Measurements from ENCODE around the gene SETBP1. TPM values are rescaled to one million over a fixed set of nuclear protein-coding genes. Genes with fewer than 3 reads are reported as not detected.

Gene SETBP1
- total RNA-seq, 1 experiment from 2014 or later = 0.05 TPM

GRCh38 chr18:44813586-44813985 is 132.9 kb downstream of the SETBP1 start:
- H4K20me1 ChIP-seq (ENCODE audit: insufficient read depth) = no peaks in the 10 kb centered on the region
- H3K36me3 ChIP-seq (ENCODE audit: control insufficient read depth in 1 of 2, insufficient read depth in 2 of 2, low read length in 2 of 2) = no peaks in the 10 kb centered on the region
- no peak overlapping the region for H3K4me2 ChIP-seq (ENCODE audit: low read length)
- TF ChIP-seq EGR1 (IDR thresholded peaks at IDR 0.05; ENCODE audit: low read depth) = no peak
- no peak for TF ChIP-seq ZBTB33 (IDR thresholded peaks at IDR 0.05; ENCODE audit: extremely low read depth, insufficient replicate concordance, low read length)
- TF ChIP-seq POLR2A (IDR thresholded peaks at IDR 0.05; ENCODE audit: borderline replicate concordance, extremely low read depth, insufficient read depth, insufficient read length) = no peak
- no peak for TF ChIP-seq CBX3 (IDR thresholded peaks at IDR 0.05; ENCODE audit: low read depth)
- TF ChIP-seq JUND (IDR thresholded peaks at IDR 0.05) = no peak
- TF ChIP-seq EZH2phosphoT487 (IDR thresholded peaks at IDR 0.05; ENCODE audit: borderline replicate concordance) = no peak
- TF ChIP-seq SP1 (IDR thresholded peaks at IDR 0.05; ENCODE audit: low read depth) = no peak
- no peak for TF ChIP-seq EZH2 (IDR thresholded peaks at IDR 0.05)
- TF ChIP-seq FOSL1 (IDR thresholded peaks at IDR 0.05; ENCODE audit: low read depth) = no peak
- TF ChIP-seq RAD21 (IDR thresholded peaks at IDR 0.05; ENCODE audit: low read depth) = no peak
- no peak for TF ChIP-seq ZFX (IDR thresholded peaks at IDR 0.05)
- no peak for TF ChIP-seq ELF1 (IDR thresholded peaks at IDR 0.05; ENCODE audit: borderline replicate concordance, low read depth)
- no peak for TF ChIP-seq YY1 (IDR thresholded peaks at IDR 0.05; ENCODE audit: extremely low read depth, insufficient replicate concordance, low read depth, low read length)
- TF ChIP-seq ZNF274 (IDR thresholded peaks at IDR 0.05; ENCODE audit: low read depth, low read length) = no peak
- no peak for TF ChIP-seq SRF (IDR thresholded peaks at IDR 0.05; ENCODE audit: low read depth)
- TF ChIP-seq CEBPB (IDR thresholded peaks at IDR 0.05; ENCODE audit: low read depth) = no peak
- no peak for TF ChIP-seq ATF3 (IDR thresholded peaks at IDR 0.05)
- no peak for TF ChIP-seq SIN3A (IDR thresholded peaks at IDR 0.05; ENCODE audit: low read depth)
- TF ChIP-seq MAX (IDR thresholded peaks at IDR 0.05) = no peak
- ATAC-seq (no peak), DNase-seq (ENCODE audit: low read depth, low spot score) (no peak)
- ChIA-PET RAD21 (ENCODE audit: low non-redundant PET in 1 of 2, low total read pairs in 2 of 2, uncharacterized antibody in 2 of 2, unreplicated experiment in 2 of 2) (no interaction called here), CTCF (no interaction called here), POLR2A (no interaction called here)
- intact Hi-C loops (cut with micrococcal nuclease) = no loop called here
- H3K27ac ChIP-seq (ENCODE audit: low read depth, low read length) = no peak overlapping the region
- no peak overlapping the region for H3K4me3 ChIP-seq (replicated peaks in 1 of 2; ENCODE audit: low read depth in 1 of 2, low read length in 2 of 2)
- H3K4me1 ChIP-seq (ENCODE audit: control insufficient read depth in 1 of 2, insufficient read depth in 2 of 2, low read length in 2 of 2) = no peaks in the 10 kb centered on the region
- no peaks in the 10 kb centered on the region for H3K9me2 ChIP-seq (ENCODE audit: insufficient read depth)
- no peak overlapping the region for H3K9ac ChIP-seq (ENCODE audit: low read length)
- no peaks in the 10 kb centered on the region for H3K79me2 ChIP-seq (ENCODE audit: insufficient read depth, low read length)
- no TSS peak for BruUV-seq (replicated peaks)
- no peaks in the 10 kb centered on the region for H3K27me3 ChIP-seq (ENCODE audit: insufficient read depth, low read length)
- peaks cover under 1 to 23% of the 10 kb centered on the region in 2 experiments; a peak in 2 of 4 replicates for H3K9me3 ChIP-seq (ENCODE audit: control insufficient read depth in 1 of 2, insufficient read depth in 1 of 2, low read depth in 1 of 2, low read length in 2 of 2)
- no peak overlapping the region for H2AFZ ChIP-seq (ENCODE audit: low read depth, low read length, poor library complexity, severe bottlenecking)
